Ramos (cell line): ENCODE results near the gene RBM17.
"Not testable (repeated sequence)": the region's sequence is repeated elsewhere in the genome, so short reads cannot be mapped to it uniquely, and the experiment has no call there.

Source experiments
- in situ Hi-C: fragments of 300-500 bp; cut with MboI; formaldehyde crosslinking; loops from one replicate; pipeline ENCODE4 v1.14.3; 2022; ENCODE audit warnings: low sequenced_read_pairs; ENCODE audit not compliant: unreplicated experiment

RBM17 gene

DNA sequence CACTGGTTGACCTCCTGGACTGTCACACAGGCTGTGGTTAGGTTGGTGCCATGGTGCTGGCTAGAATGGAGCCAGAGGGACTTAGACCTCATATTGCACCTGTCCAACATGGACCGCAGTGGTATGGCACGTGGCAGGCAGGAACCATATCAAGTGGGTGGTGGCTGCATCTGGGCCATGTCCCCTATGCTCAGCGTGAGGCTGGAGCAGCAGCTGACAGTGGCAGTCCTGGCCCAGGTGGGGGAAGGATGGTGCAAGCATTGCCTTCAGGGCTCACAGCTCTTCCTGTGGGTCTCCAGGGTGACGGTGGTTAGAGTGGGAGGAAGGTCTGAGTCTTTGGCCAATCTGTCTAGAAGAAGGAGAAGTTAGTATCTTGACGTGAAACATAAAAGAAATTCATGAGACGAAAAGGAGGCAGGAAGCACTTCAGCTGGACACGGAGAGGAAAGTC lies 59.4 kb downstream of the RBM17 start:
- in situ Hi-C loops = no loop called here

DNA sequence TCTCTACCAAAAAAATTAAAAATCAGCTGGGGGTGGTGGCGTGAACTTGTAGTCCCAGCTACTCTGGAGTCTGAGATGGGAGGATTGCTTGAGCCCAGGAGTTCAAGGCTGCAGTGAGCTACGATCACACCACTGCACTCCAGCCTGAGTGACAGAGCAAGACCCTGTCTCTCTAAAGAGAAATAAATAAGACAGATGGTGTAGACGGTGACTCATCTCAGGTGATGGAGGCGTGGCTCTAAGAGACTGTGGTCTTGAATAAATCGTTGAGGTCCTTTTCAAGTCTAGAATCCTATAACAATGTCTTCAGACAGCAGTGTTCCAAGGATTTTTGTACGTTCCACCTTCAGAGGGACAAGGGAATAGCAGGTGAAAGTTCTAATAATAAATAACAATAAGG lies 60.1 kb downstream of the RBM17 start:
- in situ Hi-C loops = no loop called here

DNA sequence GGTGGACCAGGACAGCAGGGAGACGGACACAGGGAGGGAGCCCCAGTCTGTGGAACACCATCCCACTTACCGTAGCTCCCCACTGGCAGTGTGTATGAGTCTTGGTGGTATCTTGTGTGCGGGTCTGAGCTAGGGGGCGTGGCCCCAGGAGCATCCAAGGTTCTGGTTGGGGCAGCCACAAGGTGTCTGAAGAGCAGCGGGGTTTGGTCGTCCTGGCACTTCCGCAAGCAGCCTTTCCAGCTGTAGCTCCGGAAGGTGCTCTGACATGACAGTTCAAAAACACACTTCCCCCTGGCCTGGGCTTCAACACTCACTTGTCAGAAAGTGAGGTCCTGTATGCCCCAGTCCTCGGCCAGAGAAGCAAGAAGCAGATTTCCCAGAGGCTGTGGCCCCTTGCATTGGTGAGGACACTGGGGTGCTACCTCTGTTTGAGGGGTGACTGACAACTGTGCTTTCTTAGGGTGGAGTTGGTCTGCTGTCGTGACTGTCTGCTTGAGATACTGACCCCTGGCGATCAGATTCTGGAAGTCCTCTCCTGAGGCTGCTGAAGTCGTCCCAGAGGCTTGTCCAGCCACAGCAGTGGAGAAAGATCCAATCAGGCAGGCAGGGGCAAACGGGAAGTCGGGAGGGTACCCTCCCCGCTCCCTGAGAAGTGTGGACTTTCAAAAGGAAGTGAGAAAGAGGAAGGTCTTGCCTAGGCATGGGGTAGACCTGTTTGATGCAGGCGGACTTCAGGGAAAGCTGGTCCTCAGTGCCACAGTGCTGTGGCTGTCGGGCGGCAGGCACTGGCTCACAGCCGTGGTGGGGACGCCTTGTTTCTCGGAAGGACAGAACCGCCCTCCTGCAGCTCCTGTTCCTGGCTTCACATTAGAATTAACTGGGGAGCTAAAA lies 62.5 kb downstream of the RBM17 start:
- in situ Hi-C loops = no loop called here

DNA sequence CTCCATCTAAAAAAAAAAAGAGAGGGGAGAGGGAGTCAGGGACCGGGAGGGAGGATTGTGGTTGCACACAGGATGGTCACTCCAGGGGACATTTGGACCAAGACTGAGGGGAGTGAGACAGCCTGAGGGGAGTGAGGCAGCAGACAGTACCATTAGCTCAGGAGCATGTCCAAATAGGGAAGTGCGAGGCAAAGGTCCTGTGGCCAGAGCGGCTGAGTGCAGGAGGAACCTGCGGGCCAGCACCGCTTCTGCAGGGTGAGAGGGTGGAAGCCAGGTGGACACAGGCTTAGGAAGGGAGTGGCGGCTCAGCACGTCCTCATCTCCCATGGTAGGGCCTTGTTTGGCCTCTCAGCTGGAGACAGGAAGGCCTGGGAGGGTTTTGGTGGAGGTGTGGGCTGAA lies 65.0 kb downstream of the RBM17 start:
- in situ Hi-C loops = no loop called here

DNA sequence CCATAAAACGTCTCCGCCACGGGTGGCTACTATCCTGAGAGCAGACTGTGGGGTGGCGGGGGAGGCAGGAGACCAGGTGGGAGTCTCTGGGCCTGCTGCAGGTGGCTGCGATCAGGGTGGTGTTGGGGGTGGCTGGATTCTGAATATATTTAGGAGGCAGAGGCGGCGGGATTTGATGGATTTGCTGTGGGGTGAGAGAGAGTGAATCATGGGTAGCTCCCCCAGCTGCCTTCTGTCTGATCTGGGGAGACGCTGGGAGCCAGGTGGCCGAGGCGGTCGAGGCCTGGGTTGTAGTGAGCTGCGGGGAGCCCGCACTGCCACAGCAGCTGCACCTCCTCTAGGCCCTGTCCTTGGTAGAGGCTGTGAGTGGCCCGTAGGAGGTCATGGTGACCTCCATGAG lies 65.7 kb downstream of the RBM17 start:
- in situ Hi-C loops = no loop called here

DNA sequence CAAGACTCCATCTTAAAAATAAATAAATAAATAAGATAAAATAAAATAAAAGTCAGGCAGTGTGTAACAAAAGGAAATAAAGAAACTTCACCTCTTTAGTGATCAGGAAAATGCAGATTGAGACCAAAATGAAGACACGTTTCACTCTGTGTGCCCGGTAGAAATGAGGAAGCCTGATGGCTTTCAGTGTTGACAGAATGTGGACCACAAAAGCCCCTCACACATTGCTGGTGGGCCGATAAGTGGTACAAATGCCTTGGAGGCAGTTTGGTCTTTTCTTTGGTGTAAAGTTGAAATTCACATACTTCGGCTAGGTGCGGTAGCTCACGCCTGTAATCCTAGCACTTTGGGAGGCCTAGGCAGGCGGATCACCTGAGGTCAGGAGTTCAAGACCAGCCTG lies 69.4 kb downstream of the RBM17 start:
- in situ Hi-C loops = no loop called here

DNA sequence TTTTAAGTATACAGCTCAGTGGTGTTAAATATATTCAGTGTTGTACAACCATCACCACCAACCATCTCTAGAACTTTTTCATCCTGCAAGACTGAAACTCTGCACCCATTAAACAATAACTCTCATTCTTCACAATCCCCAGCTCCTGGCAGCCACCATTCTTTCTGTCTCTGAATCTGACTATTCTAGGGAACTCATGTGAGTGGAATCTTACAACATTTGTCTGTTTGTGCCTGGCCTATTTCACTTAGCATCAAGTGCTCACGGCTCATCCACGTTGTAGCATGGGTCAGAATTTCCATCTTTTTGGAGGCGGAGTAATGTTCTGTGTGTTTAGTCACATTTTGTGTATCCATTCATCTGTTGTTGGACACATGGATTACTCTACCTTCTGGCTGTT lies 73.1 kb downstream of the RBM17 start:
- in situ Hi-C loops = no loop called here

DNA sequence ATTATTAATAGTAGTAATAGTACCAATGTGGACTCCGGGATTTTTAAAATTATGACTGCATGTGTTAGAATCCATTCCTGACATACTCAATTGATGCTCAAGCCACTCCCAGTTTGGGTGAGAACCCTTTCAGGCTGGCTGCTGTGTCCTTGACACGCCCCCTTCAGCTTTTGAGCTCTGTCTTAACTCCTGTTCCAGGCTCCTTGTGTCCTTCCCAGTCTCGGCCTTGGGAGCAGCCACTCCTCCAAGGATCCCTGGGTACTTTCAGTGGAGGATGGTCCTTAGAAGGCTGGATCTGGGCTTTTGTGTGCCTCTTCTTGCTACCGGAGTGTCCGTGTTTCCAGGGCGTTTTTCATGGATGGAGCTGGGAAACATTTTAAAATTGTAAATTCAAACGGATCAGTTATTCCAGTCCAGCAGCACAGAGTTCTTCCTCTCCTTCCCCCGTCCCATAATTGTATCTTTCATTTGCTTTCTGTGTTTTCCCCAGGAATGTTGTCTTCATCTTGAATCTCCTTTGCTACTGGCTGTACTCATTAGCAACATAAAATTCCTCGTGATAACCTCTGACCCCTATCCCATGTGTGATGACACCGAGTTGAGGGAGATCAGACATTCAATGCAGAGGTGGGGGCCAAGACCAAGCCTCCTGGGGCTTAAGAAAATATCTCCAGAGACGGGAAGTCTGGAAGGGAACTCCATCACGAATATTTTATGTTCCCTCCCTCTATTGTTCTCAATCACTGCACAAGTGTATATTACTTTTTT lies 73.9 kb downstream of the RBM17 start:
- in situ Hi-C loops = no loop called here

DNA sequence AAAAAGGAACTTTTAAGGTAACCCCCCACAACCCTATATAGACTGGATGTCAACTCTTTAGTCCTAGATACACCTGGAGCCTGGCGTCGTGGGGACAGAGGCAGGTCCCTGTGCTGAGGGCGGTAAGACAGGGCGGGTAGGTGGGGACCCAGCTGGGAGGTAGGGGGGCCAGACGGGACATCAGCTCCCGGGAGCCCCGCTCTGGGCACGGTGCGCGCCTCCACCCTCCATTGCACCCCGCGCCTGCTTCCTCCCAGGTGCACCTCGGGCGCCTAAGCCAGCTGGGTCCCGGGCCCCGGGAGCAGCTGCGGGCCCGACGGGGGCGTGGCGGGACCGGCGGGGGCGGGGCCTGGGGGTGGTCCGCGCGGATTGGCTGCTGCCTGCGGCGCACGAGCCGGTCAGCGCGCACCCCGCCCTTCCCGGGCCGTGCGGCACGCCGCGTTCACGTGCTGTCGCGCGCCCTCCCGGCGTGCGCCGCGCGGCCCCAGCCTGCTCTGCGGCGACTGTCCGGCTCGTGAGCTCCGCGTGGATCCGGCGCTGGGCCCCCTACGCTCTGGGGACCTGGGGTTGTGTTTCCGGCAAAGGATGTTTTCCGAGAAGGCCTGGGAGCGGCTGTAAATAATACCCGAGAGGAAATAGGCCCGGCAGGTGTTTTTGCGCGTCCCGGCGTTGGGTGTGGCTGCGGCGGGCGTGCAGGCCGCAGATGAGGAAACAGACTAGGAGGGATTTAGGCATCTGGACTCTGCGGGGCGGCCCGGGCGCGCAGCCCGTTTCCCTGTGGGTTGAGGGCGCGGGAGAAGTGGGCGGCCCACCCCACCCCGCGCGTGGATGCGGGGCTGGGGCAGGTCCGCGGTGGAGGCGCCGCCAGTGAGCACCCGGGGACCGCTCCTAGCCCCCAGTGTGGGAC lies 74.8 kb downstream of the RBM17 start:
- in situ Hi-C loops = no loop called here

DNA sequence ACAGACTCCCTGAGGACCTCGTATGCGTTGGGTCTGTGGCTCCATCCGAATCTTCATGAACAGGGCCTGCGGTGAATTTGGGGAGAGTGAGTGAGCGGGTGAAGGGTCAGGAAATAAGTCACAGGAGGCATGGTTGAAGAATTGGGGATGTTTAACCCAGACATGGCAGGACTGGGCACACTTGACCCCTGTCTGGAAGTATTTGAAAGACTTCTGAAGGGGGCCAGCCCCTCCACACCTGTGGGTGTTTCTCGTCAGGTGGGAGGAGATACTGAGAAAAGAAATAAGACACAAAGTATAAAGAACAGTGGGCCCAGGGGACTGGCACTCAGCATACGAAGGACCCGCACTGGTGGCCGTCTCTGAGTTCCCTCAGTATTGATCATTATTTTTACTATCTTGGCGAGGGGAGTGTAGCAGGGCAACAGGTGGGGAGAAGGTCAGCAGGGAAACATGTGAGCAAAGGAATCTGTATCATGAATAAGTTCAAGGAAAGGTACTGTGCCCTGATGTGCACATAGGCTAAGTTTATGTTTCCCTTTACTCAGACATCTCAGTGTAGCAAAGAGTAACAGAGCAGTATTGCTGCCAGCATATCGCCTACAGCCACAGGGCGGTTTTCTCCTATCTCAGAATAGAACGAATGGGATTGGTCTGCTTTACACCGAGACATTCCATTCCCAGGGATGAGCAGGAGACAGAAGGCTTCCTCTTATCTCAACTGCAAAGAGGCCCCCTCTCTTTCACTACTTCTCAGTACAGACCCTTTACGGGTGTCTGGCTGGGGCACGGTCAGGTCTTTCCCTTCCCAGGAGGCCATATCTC lies 75.6 kb downstream of the RBM17 start:
- in situ Hi-C loops = no loop called here

DNA sequence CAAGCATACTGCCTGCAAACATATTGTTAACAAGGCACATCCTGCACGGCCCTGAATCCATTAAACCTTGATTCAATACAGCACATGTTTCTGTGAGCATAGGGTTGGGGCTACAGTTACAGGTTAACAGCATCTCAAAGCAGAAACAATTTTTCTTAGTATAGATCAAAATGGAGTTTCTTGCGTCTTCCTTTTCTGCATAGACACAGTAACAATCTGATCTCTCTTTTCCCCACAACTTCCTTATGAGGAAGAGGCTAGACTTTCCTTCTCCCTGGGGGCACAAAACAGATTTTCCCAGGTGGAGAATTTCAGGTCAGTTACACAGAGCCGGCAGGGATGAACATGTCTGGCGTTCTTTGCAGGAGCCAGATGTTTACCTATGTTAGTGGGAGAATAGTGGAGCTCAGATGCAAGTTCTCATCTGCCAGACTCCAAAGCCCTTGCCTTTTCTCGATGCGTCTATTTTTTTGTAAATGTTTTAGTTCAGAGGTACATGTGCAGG lies 76.4 kb downstream of the RBM17 start:
- in situ Hi-C loops = no loop called here

DNA sequence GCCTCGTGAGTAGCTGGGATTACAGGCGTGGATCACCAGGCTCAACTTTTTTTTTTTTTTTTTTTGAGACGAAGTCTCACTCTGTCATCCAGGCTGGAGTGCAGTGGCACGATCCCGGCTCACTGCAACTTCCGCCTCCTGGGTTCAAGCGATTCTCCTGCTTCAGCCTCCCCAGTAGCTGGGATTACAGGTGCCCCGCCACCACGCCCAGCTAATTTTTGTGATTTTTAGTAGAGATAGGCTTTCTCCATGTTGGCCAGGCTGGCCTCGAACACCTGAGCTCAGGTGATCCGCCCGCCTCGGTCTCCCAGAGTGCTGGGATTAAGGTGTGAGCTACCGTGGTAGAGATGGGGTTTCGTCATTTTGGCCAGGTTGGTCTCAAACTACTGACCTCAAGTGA lies 77.1 kb downstream of the RBM17 start:
- in situ Hi-C loops = not testable (repeated sequence)
